ENCODE data around the gene KLF17. TPM values are rescaled to one million over a fixed set of nuclear protein-coding genes. Genes with fewer than 3 reads are reported as not detected.

The KLF17 gene
- polyA plus RNA-seq, 2 of the 4 experiments (the other 2 are of a cell fraction), result 0.16 to 0.40 TPM

DNA sequence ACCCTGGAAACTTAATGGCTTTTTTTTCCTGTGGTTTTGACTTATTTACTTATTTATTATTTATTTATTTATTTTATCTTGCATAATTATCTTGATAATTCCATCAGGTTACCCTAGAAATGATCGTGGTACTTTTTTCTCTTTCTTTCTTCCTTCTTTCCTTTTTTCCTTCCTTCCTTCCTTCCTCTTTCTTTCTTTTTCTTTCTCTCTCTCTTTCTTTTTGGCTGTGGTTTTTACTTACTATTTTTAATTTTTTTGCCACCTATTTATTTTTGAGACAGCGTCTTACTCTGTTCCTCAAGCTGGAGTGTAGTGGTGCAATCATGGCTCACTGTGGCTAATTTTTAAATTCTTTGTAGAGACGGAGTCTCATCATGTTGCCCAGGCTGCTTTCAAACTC is 29.0 kb downstream of the KLF17 start:
- TF ChIP-seq, protein P1, sequence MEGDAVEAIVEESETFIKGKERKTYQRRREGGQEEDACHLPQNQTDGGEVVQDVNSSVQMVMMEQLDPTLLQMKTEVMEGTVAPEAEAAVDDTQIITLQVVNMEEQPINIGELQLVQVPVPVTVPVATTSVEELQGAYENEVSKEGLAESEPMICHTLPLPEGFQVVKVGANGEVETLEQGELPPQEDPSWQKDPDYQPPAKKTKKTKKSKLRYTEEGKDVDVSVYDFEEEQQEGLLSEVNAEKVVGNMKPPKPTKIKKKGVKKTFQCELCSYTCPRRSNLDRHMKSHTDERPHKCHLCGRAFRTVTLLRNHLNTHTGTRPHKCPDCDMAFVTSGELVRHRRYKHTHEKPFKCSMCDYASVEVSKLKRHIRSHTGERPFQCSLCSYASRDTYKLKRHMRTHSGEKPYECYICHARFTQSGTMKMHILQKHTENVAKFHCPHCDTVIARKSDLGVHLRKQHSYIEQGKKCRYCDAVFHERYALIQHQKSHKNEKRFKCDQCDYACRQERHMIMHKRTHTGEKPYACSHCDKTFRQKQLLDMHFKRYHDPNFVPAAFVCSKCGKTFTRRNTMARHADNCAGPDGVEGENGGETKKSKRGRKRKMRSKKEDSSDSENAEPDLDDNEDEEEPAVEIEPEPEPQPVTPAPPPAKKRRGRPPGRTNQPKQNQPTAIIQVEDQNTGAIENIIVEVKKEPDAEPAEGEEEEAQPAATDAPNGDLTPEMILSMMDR (IDR thresholded peaks at IDR 0.05), result no peak
- TF ChIP-seq TP53 (CRISPR knock-in tag; IDR thresholded peaks at IDR 0.05), result no peak
- TF ChIP-seq SREBF2 (IDR thresholded peaks at IDR 0.05), result no peak
- TF ChIP-seq CHD4 (IDR thresholded peaks at IDR 0.05; ENCODE audit: borderline replicate concordance), result no peak
- no peak for TF ChIP-seq ZFP36 (IDR thresholded peaks at IDR 0.05; ENCODE audit: borderline replicate concordance, partially characterized antibody)
- no peak for TF ChIP-seq ZNF302 (CRISPR knock-in tag; IDR thresholded peaks at IDR 0.05)
- TF ChIP-seq NR3C1 (IDR thresholded peaks at IDR 0.05), result no peak
- no peak for TF ChIP-seq CEBPB (IDR thresholded peaks at IDR 0.05)
- TF ChIP-seq RAD21 (conservative IDR thresholded peaks at IDR 0.05 in 1 of 2, IDR thresholded peaks at IDR 0.05 in 1 of 2), result no peak
- TF ChIP-seq, protein P2, sequence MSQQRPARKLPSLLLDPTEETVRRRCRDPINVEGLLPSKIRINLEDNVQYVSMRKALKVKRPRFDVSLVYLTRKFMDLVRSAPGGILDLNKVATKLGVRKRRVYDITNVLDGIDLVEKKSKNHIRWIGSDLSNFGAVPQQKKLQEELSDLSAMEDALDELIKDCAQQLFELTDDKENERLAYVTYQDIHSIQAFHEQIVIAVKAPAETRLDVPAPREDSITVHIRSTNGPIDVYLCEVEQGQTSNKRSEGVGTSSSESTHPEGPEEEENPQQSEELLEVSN (IDR thresholded peaks at IDR 0.05; ENCODE audit: borderline replicate concordance, low read depth), result no peak
- TF ChIP-seq, protein P3, sequence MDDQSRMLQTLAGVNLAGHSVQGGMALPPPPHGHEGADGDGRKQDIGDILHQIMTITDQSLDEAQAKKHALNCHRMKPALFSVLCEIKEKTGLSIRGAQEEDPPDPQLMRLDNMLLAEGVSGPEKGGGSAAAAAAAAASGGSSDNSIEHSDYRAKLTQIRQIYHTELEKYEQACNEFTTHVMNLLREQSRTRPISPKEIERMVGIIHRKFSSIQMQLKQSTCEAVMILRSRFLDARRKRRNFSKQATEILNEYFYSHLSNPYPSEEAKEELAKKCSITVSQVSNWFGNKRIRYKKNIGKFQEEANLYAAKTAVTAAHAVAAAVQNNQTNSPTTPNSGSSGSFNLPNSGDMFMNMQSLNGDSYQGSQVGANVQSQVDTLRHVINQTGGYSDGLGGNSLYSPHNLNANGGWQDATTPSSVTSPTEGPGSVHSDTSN (IDR thresholded peaks at IDR 0.05), result no peak
- TF ChIP-seq, protein P4, sequence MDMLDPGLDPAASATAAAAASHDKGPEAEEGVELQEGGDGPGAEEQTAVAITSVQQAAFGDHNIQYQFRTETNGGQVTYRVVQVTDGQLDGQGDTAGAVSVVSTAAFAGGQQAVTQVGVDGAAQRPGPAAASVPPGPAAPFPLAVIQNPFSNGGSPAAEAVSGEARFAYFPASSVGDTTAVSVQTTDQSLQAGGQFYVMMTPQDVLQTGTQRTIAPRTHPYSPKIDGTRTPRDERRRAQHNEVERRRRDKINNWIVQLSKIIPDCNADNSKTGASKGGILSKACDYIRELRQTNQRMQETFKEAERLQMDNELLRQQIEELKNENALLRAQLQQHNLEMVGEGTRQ (IDR thresholded peaks at IDR 0.05), result no peak
- no peak for TF ChIP-seq HEYL (CRISPR knock-in tag; IDR thresholded peaks at IDR 0.05)
- TF ChIP-seq MYC (IDR thresholded peaks at IDR 0.05; ENCODE audit: borderline replicate concordance, low read length), result no peak
- TF ChIP-seq EHF (CRISPR knock-in tag; IDR thresholded peaks at IDR 0.05), result no peak
- TF ChIP-seq RARB (CRISPR knock-in tag; IDR thresholded peaks at IDR 0.05), result no peak
- TF ChIP-seq EHMT2 (IDR thresholded peaks at IDR 0.05; ENCODE audit: low read depth), result no peak
- no peak for TF ChIP-seq RCOR1 (IDR thresholded peaks at IDR 0.05; ENCODE audit: low read depth, low read length)
- TF ChIP-seq NPAS2 (CRISPR knock-in tag; IDR thresholded peaks at IDR 0.05; ENCODE audit: borderline replicate concordance), result no peak
- Histone ChIP-seq H3K4me2 (no peak overlapping the region), H3K27ac (no peak overlapping the region), H3K4me3 (no peak overlapping the region), H3K4me1 (peaks cover 6% of the 10 kb centered on the region; the same call in 1 of the 3 replicates), H3K9me3 (peaks cover 21% of the 10 kb centered on the region; the same call in 2 of the 3 replicates)
- 90% methylated on average over 3 of the region's 3 CpGs for WGBS (ENCODE audit: missing lambda C conversion rate)
- no peak for ATAC-seq
- CTCF ChIA-PET, result no interaction called here
- no peak for DNase-seq (ENCODE audit: low read depth in 1 of 2, low spot score in 1 of 2)
- POLR2A ChIA-PET, result no interaction called here
- no peak for FAIRE-seq

DNA sequence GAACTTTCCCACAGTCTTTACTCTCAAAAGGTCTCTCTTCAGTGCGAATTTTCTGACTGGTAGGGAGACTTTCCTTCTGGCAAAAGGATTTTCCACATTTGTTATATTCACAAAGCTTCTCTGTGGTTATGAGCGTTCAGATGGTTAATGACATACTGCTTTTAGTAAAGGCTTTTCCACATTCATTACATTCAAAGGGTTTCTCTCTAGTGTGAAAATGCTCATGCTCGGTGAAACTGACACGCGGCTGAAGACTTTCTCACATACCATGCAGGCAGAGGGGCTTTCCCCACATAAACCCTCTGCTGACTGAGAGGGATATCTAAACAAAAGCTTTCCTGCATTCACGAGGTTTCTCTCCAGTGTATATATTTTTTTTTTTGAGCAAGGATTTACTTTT is 32.7 kb downstream of the KLF17 start:
- CTCF ChIA-PET, result interaction anchor here (0.6 to 0.7 kb wide), 2 partner anchors 271 to 555 kb away, joined by 3 read pairs; no protein-coding TSS in a partner anchor
- no peak for ATAC-seq

More for the DNA sequence above, 32.7 kb downstream of the KLF17 start:
- peaks cover 35% of the 10 kb centered on the region for H3K4me1 ChIP-seq
- POLR2A ChIA-PET, result no interaction called here
- 73% methylated on average over 6 of the region's 6 CpGs for WGBS (ENCODE audit: missing lambda C conversion rate)
- no peaks in the 10 kb centered on the region for H3K9me3 ChIP-seq
- H3K27ac ChIP-seq, result peak overlapping the region in 1 of 2 experiments; percentile 27; a peak in 3 of 6 replicates
- TF ChIP-seq PHF8 (IDR thresholded peaks at IDR 0.05; ENCODE audit: borderline replicate concordance, low read depth) (no peak), RFX5 (IDR thresholded peaks at IDR 0.05) (no peak), CEBPB (IDR thresholded peaks at IDR 0.05) (no peak), JUN (IDR thresholded peaks at IDR 0.05) (no peak), HEYL (CRISPR knock-in tag; IDR thresholded peaks at IDR 0.05) (no peak), JUNB (IDR thresholded peaks at IDR 0.05) (no peak), FOSL2 (IDR thresholded peaks at IDR 0.05) (no peak), FOSL2 (CRISPR knock-in tag; IDR thresholded peaks at IDR 0.05) (no peak), EP300 (IDR thresholded peaks at IDR 0.05) (no peak), HOXB13 (CRISPR knock-in tag; IDR thresholded peaks at IDR 0.05; ENCODE audit: low read depth) (no peak), CBX8 (IDR thresholded peaks at IDR 0.05) (no peak), TP53 (CRISPR knock-in tag; IDR thresholded peaks at IDR 0.05) (no peak), ZC3H11A (IDR thresholded peaks at IDR 0.05) (no peak), CHD2 (IDR thresholded peaks at IDR 0.05; ENCODE audit: low read length, partially characterized antibody) (no peak)
- TF ChIP-seq, protein P4 (IDR thresholded peaks at IDR 0.05), result no peak
- DNase-seq (ENCODE audit: low read depth in 1 of 2, low spot score in 1 of 2), result no peak
- FAIRE-seq, result no peak
- no peak overlapping the region for H3K4me3 ChIP-seq
- H3K4me2 ChIP-seq, result no peak overlapping the region

All from A549 (cell line).